ENCODE results near the gene ANKS4B.

GRCh38 chr16:21256636-21257035, 23.1 kb downstream of the ANKS4B start:
- TF ChIP-seq CTCF (IDR thresholded peaks at IDR 0.05; ENCODE audit: low read depth, low read length, missing input control) (no peak), MAX (IDR thresholded peaks at IDR 0.05) (no peak), YY1 (IDR thresholded peaks at IDR 0.05) (no peak), REST (IDR thresholded peaks at IDR 0.05) (no peak), RXRA (IDR thresholded peaks at IDR 0.05) (no peak), NR2F2 (IDR thresholded peaks at IDR 0.05) (no peak), ZBTB33 (IDR thresholded peaks at IDR 0.05) (no peak), FOXA1 (IDR thresholded peaks at IDR 0.05) (no peak)
